ENCODE data around the gene RITA1.
"Not testable (repeated sequence)": the region's sequence is repeated elsewhere in the genome, so short reads cannot be mapped to it uniquely, and the experiment has no call there.

Gene RITA1

DNA sequence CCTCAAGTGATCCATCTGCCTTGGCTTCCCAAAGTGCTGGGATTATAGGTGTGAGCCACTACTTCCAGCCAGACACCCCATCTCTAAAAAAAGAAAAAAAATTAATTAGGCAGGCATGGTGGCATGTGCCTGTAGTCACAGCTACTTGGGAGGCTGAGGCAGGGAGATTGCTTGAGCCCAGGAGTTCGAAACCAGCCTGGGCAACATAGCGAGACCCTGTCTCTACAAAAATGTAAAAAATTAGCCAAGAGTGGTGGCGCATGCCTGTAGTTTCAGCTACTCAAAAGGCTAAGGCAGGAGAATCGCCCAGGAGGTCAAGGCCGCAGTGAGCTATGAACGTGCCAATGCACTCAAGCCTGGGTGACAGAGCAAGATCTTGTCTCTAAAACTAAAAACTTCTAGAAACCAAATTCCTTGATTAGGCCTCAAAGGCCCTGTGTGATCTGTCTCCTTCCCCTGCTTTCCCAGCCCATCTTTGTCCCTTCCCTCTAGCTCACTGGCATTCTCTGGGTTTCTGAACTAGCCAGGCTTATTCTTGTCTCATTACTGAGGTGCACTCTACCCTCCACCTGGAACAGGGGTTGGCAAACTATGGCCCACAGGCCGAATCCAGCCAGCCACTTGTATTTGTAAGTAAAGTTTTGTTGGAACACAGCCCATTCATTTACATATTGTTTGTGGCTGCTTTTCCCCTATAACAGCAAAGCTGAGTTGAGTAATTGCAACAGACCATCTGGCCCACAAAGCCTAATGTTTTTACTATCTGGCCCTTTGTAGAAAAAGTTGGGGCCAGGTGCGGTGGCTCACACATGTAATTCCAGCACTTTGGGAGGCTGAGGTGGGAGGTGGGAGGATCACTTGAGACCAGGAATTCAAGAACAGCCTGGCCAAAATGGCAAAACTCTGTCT, 18.6 kb downstream of the RITA1 start:
- DNase-seq (ENCODE audit: low read depth), result no peak

DNA sequence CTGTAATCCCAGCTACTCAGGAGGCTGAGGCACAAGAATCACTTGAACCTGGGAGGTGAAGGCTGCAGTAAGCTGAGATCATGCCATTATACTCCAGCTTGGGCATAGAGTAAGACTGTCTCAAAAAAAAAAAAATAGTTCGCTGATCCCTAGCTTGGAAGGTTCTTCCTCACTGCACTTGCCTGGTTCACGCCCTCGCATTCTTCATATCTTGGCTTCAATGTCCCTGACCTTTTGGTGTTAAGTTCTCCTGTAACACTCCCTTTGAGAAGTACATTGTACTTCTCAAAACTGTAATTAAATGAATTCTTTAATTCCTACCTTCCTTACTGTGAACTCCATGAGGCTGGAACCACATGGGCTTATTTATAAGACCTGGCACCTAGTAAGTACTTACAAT, 19.3 kb downstream of the RITA1 start:
- no peak for DNase-seq (ENCODE audit: low read depth)

DNA sequence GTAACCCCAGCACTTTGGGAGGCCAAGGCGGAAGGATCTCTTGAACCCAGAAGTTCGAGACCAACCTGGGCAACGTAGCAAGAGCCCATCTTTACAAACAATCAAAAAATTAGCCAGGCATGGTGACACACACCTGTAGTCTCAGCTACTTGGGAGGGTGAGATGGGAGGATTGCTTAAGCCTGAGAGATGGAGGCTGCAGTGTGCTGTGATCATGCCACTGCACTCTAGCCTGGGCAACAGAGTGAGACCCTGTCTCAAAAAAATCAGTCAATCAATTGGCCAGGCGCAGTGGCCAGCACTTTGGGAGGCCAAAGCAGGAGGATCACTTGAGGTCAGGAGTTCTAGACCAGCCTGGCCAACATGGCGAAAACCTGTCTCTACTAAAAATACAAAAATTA, 21.3 kb downstream of the RITA1 start:
- not testable (repeated sequence) for DNase-seq (ENCODE audit: low read depth)

DNA sequence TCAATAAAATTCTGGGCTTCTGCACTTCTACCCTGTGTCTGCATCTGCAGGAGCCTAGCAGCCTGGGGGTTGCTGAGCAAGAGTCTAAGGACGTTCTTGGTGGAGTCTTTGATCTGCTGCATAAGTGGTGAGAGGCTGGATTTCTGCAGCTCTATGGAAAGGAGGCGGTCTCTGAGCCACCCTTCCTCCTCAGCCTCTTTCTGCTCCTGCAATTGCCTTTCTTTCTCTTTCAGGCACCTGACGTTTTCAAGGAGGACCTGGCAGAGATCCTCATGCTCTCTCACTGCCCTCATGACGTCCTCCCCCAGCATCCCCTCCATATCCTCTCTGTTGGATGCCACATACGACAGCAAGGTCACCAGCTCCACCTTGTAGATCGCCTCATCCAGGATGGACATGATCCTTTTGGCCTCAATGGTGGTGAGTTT, 22.1 kb downstream of the RITA1 start:
- no peak for DNase-seq (ENCODE audit: low read depth)

DNA sequence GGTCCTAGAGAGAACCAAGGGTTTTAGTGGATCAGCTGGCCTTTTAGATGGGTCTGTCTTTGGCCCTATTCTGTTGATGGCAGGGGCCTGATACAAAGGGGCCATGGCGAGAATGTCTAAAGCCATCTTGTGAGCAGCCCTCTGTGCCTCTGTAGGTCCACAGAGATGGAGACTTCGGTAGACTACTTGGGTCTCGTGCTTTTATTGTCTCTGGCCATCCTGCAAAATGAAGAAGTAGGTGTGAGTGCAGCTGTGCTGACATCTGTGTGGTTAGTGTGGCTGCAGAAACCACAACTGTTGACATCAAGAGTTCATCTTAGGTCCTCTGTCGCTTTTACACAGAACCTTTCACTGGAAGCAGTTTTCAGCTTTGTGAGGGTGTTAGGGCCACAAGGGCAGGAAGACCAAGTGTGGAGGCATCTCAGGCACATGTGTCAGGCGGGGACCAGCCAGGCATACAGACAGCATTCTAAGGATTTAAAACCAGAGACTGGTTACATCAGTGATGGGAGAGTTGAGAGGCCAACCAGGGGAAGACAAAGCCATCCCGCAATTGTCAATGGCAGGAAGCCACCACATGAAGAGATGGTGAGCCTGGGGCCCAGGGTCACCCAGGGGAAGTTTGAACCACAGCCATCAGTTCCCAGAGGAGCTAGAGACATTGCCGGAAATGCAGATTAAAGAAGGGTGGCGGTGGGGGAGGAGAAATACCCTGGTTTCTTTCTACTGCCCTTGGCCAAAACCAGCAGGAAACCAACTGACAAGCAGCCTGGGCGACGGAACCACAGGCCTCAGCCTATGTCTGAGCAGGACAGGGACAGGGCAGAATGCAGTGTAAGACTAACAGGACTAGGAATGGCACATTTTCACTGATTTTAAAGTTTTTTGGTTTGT, 22.8 kb downstream of the RITA1 start:
- no peak for DNase-seq (ENCODE audit: low read depth)

DNA sequence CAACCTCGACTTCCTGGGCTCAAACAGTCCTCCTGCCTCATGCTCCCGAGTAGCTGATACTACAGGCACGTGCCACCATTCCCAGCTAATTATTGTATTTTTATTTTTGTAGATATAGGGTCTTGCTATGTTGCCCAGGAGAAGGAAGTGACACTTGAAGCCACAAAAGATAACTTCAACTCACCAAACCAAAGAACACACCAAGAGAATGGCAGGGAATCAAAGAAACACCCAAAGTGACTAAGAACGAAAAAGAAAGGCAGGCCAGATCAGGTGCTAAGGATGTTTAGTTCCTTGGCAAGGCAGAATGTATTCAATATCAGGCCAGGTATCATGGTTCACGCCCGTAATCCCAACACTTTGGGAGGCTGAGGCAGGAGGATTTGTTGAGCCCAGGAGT, 25.6 kb downstream of the RITA1 start:
- no peak for DNase-seq (ENCODE audit: low read depth)

DNA sequence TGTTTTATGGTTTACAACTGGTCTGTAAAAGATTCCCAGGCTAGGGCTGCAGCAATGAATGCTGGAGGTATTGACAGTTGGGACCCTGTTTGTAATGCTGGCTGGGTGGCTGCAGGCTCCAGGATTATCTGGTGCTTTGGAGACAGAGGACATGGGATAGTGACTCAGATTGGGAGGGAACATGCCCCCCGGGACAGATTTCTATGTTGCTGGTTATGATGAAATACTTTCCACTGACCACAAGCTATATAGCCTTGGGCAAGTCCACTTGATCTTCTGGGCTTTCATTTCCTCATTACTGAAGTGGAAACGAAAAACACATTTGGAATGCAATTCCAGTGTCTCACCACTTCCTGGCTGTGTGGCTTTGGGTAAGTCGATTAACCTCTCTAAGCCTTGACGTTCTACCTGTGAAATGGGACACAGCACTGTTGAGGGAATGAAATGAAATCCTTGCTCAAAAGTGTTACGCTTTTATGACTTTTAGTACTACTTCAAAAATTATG, 29.4 kb downstream of the RITA1 start:
- DNase-seq (ENCODE audit: low read depth), result peak; percentile 98

DNA sequence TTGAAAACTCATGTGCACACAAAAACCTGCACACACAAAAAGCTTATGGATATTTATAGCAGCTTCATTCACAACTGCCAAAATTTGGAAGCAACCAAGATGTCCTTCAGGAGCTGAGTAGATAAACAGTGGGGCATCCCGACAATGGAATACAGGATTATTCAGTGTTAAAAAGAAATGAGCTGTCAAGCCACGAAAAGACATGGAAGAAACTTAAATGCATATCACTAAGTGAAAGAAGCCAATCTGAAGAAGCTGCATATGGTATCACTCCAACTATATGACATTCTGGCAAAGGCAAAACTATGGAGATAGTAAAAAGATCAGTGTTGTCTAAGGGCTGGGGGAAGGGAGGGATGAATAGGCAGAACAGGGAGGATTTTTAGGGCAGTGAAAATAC, 30.5 kb downstream of the RITA1 start:
- no peak for DNase-seq (ENCODE audit: low read depth)

DNA sequence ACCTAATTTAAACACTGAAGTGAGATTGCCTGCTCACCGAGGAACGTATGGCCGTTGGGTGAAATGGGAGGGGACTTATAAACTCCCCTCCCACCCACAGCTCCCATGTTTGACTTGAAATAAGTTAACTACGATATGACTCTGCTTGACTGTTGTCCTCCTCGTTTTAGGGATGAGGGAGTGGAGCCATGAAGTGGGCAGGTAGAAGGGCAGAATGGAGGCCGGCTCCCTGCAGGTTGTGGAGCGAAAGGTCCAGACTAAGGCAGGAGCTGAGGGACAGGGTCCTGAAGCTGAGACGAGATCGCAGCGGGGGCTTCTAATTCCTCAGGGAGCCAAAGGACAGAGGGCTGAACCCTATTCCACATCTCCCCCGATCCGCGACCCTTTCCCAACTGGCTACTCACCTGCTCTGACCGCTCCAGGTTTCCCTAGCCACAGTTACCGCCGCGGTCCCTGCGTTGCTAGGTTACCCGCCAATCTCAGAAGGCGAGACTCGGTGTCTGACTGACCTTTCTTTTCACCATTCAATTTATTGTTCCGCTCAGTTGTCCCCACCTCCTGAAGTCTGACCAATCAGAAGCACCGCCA, 35.2 kb downstream of the RITA1 start:
- DNase-seq (ENCODE audit: low read depth), result no peak

DNA sequence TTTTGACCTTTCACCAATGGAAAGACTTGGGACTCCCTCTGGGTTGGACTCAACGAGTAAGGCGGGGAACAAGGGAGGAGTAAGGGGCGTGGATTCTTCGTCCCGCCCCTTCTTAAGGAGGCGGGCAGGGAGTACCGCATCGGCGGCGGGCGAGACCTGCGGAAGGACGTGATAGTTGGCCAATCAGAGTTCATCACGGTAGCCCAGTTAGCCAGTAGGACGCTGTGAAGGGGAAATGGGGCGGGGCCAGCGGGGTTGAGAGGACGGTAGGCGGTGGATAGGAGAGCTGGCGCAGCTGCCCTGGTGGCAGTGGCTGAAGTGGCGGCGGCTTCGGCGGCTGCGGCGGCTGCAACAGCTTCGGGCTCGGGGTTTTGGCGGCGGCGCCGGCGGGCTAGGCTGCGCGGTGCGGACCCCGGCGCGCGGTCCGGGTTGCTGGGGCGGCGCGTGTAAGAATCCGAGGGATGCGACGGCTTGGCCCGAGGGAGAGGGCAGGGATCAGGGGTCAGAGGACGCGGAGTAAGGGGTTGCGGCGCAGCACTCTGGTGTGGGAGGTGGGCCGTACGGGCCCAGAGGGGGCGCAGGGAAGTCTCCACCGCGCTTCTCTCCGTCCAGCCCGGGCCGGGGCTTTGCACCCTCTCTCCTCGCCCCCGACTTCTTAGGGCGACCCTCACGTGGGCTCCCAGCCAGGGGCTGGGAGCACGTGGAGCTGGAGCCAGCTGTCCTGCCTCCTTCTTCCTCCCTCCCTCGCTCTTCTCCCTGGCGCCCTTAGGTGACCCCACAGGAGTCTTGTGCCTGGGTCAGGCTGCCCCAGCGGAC, 35.9 kb downstream of the RITA1 start, which contains the start of gene TPCN1:
Gene TPCN1 (plus strand): TSS at position 284 of the 816 bp plus-strand sequence. CDS start 5,389 bp downstream, outside the sequence.
- peak; percentile 100 for DNase-seq (ENCODE audit: low read depth)

DNA sequence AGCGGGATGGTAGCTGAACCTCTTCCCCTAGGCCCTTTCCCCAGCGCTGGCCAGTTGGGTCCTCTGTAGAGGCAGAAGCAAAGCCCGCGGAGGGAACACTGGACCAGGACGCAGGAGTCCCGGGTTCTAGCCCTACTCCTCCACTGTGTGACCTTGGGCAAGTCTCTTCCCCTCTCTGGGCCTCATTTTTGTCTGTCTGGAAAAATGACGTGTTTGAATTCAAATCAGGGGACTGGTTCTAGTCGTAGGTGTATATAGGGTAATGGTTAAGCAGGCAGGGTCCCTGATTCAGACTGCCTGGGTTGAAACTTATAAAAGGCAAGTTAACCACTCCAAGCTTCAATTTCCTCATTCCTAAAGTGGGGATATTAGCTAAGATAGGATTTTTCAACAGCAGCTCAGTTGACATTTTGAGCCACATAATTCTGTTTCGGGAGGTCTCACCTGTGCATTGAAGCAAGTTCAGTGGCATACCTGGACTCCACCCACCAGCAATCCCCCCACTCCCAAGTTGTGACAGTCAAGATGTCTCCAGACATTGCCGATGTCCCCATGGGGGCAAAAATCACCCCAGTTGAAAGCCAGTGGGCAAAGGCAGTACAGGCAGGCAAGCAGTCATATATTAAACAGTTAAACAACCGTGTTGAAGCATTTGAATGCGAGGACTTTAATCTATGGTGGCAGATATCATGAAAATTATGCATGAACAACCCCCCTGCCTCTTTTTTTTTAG, 36.6 kb downstream of the RITA1 start:
- DNase-seq (ENCODE audit: low read depth), result no peak

DNA sequence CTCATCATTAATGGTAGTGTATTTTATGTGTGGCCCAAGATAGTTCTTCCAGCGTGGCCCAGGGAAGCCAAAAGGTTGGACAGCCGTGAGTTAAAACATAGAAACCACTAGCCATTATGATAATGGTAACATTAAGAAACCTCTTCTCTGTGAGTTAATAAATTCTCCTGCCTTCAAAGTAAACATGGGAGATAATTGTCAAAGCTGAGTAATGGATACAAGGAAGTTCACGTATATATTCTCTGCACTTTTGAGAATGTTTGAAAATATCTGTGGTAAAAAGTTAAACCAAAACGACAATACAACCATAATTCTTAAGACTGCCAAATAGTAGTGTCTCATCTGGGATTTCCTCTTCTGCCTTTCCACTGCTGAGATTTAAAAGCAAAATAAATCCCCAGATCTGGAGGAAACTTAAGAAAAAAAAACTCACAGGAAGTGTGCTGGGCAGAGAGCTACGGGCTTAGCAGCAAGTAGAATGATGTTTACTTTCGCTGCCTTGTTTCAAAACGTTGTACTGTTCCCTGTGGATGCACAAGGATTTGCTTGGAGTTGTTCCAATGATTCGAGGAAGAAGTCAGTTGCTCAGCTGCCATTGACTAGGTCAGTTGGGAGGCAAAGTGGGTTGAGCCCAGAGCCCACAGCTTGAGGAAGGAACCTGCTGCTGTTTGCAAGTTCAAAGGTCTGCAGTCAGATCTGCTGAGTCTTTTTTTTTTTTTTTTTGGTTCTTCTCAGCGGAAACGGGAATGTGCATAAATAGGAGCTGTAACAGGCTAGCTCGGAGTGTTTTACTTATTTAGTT, 37.4 kb downstream of the RITA1 start:
- peak; percentile 67 for DNase-seq (ENCODE audit: low read depth)

DNA sequence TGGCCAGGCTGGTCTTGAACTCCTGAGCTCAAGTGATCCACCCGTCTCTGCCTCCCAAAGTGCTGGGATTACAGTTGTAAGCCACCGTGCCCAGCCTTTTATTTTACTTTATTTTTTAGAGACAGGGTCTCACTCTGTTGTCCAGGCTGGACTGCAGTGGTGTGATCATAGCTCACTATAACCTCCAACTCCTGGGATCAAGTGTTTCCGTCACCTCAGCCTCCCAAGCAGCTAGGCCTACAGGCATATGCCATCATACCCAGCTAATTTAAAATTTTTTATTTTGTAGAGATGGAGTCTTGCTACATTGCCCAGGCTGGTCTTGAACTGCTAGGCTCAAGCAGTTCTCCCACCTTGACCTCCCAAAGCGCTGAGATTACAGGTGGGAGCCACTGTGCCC, 39.4 kb downstream of the RITA1 start:
- DNase-seq (ENCODE audit: low read depth), result no peak

DNA sequence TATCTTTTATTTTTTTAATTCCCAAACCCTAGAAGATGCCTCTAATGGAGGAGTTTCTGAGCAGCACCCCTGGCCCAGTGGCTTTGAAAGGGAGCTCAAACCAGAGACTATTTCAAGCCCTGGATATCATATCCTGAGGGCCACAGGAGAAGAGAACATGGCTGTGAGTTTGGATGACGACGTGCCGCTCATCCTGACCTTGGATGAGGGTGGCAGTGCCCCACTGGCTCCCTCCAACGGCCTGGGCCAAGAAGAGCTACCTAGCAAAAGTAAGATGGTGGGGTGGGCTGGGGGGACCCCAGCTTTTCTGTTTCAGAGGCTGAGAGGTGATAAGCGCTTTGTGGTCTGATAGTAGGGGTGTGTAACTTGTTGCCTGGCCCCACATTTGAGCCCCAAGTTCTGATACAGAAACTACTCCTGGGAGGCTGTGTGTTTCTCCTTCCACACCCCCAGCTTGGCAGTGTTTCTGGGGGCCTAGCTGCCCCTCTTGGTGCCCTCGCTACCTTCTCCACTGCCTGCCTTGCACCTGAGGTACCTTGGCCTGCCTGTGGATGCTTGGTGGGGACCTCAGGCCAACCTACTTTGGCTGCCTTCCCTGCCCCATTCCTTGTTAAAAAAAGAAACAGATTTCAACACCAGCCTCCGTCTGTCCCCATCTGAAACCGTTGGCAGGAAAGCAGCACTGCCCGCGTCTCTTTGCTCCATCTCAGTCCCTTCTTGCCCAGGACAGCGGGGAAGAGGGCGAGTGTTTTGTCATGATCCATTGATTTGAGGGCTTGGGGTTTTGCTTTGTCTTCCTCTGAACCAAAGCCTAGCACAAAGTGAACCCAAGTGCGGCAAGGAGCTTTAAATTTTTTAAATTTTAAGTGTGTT, 41.4 kb downstream of the RITA1 start:
- no peak for DNase-seq (ENCODE audit: low read depth)

DNA sequence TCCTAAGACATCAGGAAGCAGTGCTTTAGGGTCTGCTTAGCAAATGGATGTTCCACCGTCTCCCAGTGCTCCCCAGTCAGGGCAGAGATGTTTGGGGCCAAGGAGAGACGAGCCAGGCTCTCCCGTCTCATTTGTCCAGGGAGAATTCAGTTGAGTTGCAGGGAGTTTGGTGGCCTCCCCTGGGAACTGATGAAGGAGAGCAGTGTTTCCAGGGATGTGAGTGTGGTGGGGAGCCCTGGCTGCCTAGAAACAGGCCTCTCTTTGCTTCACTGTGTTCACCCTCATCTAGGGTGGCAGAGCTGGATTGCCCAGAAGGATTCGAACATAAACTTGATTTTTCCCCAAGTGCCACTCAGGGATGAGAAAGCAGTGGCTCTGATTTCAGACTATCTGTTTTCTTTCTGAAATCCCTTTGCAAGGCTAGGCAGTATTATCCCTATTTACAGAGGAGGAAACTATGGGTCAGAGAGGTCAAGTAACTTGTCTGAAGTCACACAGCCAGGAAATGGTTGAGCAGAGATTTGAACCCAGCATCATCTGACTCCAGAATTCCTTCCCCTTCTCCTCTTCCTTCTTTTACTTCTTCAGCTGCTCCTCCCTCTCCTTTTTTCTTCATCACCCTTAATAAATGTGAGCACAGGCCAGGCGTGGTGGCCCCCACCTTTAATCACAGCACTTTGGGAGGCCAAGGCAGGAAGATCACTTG, 42.3 kb downstream of the RITA1 start:
- no peak for DNase-seq (ENCODE audit: low read depth)

DNA sequence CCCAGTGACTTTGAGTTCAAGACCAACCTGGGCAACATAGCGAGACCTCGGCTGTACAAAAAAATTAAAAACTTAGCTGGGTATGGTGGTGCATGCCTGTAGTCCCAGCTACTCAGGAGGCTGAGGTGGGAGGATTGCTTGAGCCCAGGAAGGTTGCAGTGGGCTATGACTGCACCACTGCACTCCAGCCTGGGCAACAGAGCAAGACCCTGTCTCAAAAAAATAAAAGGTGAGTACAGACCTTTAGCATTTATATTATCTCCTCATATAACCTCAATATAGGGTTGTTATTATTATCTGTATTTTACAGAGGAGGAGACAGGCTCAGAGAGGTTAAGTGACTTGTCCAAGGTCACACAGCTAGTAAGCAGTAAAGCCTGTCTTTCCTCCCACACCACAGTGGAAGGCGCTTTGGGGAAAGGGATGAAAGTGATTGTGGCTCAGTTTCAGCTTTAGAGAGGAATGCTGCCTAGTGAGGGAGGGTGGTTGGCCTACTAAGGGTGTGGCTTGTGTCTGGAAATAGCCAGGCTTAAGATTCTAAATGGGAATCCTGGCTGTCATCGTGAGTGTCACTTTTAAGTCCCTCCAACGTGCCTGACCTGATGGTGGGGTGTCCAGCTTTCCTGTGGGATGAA, 43.0 kb downstream of the RITA1 start:
- no peak for DNase-seq (ENCODE audit: low read depth)
